Measurements from ENCODE around the gene UQCRHL.
"Not testable (repeated sequence)": the region's sequence is repeated elsewhere in the genome, so short reads cannot be mapped to it uniquely, and the experiment has no call there.

The UQCRHL gene

GRCh38 chr1:15807549-15807948 lies at the start of gene UQCRHL:
Gene UQCRHL, minus strand, starts transcription at chr1:15807649. Its CDS starts 0 bp downstream, at chr1:15807649.
- not testable (repeated sequence) for DNase-seq (ENCODE audit: low read depth); H3K4me3 ChIP-seq (ENCODE audit: low read depth, low read length)

- DNase-seq (ENCODE audit: low read depth) = no peak
- H3K4me3 ChIP-seq (ENCODE audit: low read depth, low read length) = no peak overlapping the region
Observed at GRCh38 chr1:15856888-15857287, 49.4 kb upstream of the UQCRHL start.

- no peak overlapping the region for H3K4me3 ChIP-seq (ENCODE audit: low read depth, low read length)
- no peak for DNase-seq (ENCODE audit: low read depth)
Observed at GRCh38 chr1:15852828-15853302, 45.4 kb upstream of the UQCRHL start.

- H3K4me3 ChIP-seq (ENCODE audit: low read depth, low read length) = no peak overlapping the region
- DNase-seq (ENCODE audit: low read depth) = no peak
Observed at GRCh38 chr1:15852036-15852827, 44.8 kb upstream of the UQCRHL start.

GRCh38 chr1:15851210-15852035 lies 44.0 kb upstream of the UQCRHL start:
- H3K4me3 ChIP-seq (ENCODE audit: low read depth, low read length) = no peak overlapping the region
- DNase-seq (ENCODE audit: low read depth) = no peak

GRCh38 chr1:15850471-15851001 lies 43.1 kb upstream of the UQCRHL start:
- no peak for DNase-seq (ENCODE audit: low read depth)
- H3K4me3 ChIP-seq (ENCODE audit: low read depth, low read length) = peak overlapping the region; percentile 90

- no peak for DNase-seq (ENCODE audit: low read depth)
- H3K4me3 ChIP-seq (ENCODE audit: low read depth, low read length) = peak overlapping the region; percentile 90
Observed at GRCh38 chr1:15849775-15850324, 42.4 kb upstream of the UQCRHL start.

- peak overlapping the region; percentile 90 for H3K4me3 ChIP-seq (ENCODE audit: low read depth, low read length)
- peak; percentile 59 for DNase-seq (ENCODE audit: low read depth)
Observed at GRCh38 chr1:15848929-15849774, 41.7 kb upstream of the UQCRHL start.

DNA sequence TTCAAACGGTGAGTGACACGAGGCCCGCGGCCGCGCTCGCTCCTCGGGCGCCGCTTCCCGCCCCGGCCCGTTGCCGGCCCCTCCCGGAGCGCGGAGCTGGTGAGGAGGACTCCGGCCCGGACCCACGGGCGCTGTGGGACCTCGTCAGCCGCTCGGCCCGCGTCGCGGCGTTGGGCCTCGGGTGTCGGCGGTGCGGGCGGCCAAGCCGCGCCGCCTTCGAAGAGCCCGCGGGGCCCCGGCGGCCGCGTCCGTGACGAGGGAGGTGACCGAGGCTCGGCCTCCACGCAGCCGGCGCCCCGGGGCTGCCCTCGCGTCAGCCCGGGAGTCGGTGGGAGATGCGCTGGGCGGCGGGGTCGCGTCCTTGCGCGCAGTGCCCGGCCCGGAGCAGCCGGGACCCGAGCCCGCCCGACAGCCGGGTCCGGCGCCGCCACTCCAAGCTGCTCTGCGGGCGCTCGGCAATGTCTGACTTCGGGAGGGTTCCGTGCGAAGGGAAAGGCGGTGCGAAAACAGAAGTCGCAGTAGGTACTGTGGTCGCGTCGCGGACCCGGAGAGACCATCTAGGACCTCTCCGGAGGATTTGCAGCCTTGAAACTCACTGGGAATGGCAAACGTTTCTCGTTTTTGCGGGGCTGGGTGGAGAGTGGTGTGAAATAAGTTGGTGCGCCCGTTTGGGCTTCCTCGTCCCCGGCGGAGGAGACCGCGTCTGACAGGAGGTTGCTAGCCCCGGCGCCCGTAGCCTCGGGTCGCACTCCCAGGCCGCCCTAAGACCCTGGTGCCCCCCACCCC lies 40.9 kb upstream of the UQCRHL start:
- no peak for DNase-seq (ENCODE audit: low read depth)
- H3K4me3 ChIP-seq (ENCODE audit: low read depth, low read length) = peak overlapping the region; percentile 90

GRCh38 chr1:15847893-15848142 lies 40.4 kb upstream of the UQCRHL start:
- no peak for DNase-seq (ENCODE audit: low read depth)
- peak overlapping the region; percentile 90 for H3K4me3 ChIP-seq (ENCODE audit: low read depth, low read length)

DNA sequence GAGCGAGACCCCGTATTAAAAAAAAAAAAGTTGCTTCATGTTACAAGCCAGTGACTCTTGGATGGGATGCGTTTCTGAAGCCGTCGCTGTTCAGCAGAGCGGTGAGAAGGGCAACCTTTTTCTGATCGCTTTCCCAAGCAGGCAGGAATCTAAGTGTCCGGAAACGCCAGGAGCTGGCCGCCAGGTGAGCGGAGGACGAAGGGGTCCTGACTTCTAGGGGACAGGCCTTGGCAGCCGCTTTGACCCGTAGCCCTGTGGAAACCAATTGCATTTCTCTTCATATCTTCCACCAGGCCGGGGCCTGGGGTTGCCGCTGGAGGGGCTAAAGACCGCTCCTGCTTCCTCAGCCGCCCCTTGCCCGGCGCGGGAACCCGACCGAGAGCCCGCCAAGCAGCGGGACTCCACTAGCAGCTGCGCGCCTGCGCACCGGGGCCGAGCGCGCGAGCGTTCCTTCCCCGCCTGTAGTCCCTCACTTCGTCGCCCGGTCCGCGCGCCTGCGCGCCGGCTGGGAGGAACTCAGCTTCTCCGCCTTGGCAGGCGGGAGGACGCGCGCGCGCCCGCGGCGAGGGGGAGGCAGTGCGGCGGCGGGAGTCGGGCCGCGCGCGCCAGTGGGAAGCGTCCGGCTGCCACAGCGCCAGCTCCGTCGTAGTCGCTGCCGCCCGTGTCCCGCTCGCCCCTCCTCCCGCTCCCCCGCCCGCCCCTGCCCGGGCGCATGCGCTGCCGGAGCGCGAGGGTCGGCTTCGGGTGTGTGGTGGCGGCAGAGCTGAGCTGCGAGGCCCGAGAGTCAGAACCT lies 39.8 kb upstream of the UQCRHL start, which contains the start of gene SPEN:
Gene SPEN (plus strand): TSS at position 608 of the 793 bp plus-strand sequence. CDS start 361 bp downstream, outside the sequence.
- peak; percentile 92 for DNase-seq (ENCODE audit: low read depth)
- peak within 1 kb of the TSS; percentile 90 for H3K4me3 ChIP-seq (ENCODE audit: low read depth, low read length)

DNA sequence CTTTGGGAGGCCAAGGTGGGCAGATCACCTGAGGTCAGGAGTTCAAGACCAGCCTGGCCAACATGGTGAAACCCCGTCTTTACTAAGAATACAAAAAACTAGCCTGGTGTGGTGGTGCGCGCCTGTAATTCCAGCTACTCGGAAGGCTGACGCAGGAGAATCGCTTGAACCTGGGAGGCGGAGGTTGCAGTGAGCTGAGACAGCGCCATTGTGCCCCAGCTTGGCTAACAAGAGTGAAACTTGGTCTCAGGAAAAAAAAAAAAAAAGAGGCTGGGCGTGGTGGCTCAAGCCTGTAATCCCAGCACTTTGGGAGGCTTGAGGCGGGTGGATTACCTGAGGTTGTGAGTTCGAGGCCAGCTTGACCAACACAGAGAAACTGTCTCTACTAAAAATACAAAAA lies 38.6 kb upstream of the UQCRHL start:
- DNase-seq (ENCODE audit: low read depth); H3K4me3 ChIP-seq (ENCODE audit: low read depth, low read length): not testable (repeated sequence)

DNA sequence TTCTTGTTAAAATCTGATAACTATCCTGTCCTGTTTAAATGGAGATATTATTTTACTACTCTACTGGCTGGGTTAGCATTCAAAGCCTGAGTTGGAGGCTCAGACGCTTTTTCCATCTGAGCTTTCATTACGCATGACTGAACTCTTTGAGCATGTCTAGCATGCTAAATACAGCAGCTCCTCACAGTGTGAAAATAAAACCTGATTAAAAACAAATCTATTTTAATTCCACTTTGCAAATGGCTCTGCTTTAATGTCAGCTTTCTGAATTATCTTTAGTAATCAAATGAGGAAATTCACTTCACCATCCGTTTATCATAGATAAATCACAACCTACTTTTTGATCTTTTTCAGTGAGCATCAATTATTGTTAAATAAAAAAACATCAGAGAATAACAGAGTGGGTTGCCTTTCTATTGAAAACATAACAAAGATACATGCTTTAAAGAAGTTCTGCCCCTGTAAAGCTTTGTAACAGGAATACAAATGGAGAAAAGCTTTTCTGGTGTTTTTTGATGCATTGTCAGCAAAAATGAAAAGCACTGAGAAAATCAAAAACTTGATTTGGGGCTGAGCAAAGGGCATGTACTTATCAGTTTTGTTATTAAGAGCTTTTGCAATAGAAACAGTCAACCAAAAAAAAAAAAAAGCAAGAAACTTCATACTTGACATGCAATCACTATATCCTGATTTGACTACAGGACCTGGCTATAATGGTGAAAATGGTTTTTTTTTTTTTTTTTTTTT lies 36.5 kb upstream of the UQCRHL start:
- no peak for DNase-seq (ENCODE audit: low read depth)
- H3K4me3 ChIP-seq (ENCODE audit: low read depth, low read length) = no peak overlapping the region

GRCh38 chr1:15838721-15839120 lies 31.3 kb upstream of the UQCRHL start:
- H3K4me3 ChIP-seq (ENCODE audit: low read depth, low read length) = no peak overlapping the region
- no peak for DNase-seq (ENCODE audit: low read depth)

GRCh38 chr1:15837931-15838330 lies 30.5 kb upstream of the UQCRHL start:
- H3K4me3 ChIP-seq (ENCODE audit: low read depth, low read length) = no peak overlapping the region
- no peak for DNase-seq (ENCODE audit: low read depth)

- H3K4me3 ChIP-seq (ENCODE audit: low read depth, low read length) = no peak overlapping the region
- DNase-seq (ENCODE audit: low read depth) = no peak
Observed at GRCh38 chr1:15836772-15837669, 29.6 kb upstream of the UQCRHL start.
